HG03565 (cell line): ENCODE results near the gene PFDN1.

Source experiments
- ATAC-seq: cut with Tn5 transposase; IDR thresholded peaks from one replicate; pipeline ENCODE4 v1.9.1; 2021; ENCODE audit warnings: mild to moderate bottlenecking, moderate library complexity; ENCODE audit not compliant: unreplicated experiment

The PFDN1 gene

GRCh38 chr5:140240987-140241706 lies 61.8 kb downstream of the PFDN1 start:
- no peak for ATAC-seq

- peak; percentile 62 for ATAC-seq
Observed at GRCh38 chr5:140239939-140240700, 62.8 kb downstream of the PFDN1 start.

- ATAC-seq = no peak
Observed at GRCh38 chr5:140239461-140239860, 63.4 kb downstream of the PFDN1 start.

- no peak for ATAC-seq
Observed at GRCh38 chr5:140238756-140239155, 64.1 kb downstream of the PFDN1 start.

- ATAC-seq = no peak
Observed at GRCh38 chr5:140236891-140237598, 65.9 kb downstream of the PFDN1 start.

GRCh38 chr5:140235791-140236551 lies 66.9 kb downstream of the PFDN1 start:
- ATAC-seq = no peak

- no peak for ATAC-seq
Observed at GRCh38 chr5:140234377-140234989, 68.4 kb downstream of the PFDN1 start.

GRCh38 chr5:140232731-140233130 lies 70.2 kb downstream of the PFDN1 start:
- no peak for ATAC-seq

GRCh38 chr5:140230373-140230772 lies 72.5 kb downstream of the PFDN1 start:
- ATAC-seq = no peak

- ATAC-seq = no peak
Observed at GRCh38 chr5:140228364-140228837, 74.5 kb downstream of the PFDN1 start.

- ATAC-seq = no peak
Observed at GRCh38 chr5:140227046-140227445, 75.9 kb downstream of the PFDN1 start.

GRCh38 chr5:140225396-140225795 lies 77.5 kb downstream of the PFDN1 start:
- ATAC-seq = no peak

GRCh38 chr5:140224658-140225057 lies 78.2 kb downstream of the PFDN1 start:
- ATAC-seq = no peak

- ATAC-seq = no peak
Observed at GRCh38 chr5:140223567-140223966, 79.3 kb downstream of the PFDN1 start.

GRCh38 chr5:140222416-140222815 lies 80.5 kb downstream of the PFDN1 start:
- ATAC-seq = no peak

GRCh38 chr5:140221697-140222223 lies 81.1 kb downstream of the PFDN1 start:
- ATAC-seq = peak; percentile 50

GRCh38 chr5:140220698-140221064 lies 82.2 kb downstream of the PFDN1 start:
- ATAC-seq = no peak

GRCh38 chr5:140220032-140220697 lies 82.7 kb downstream of the PFDN1 start:
- ATAC-seq = peak; percentile 56

- no peak for ATAC-seq
Observed at GRCh38 chr5:140219068-140219991, 83.6 kb downstream of the PFDN1 start.
